Ramos (cell line): ENCODE data around the gene MBD2.
"Not testable (repeated sequence)": the region's sequence is repeated elsewhere in the genome, so short reads cannot be mapped to it uniquely, and the experiment has no call there.

ENCODE experiments used
- in situ Hi-C: fragments of 300-500 bp; cut with MboI; formaldehyde crosslinking; loops from one replicate; pipeline ENCODE4 v1.14.3; 2022; ENCODE audit warnings: low sequenced_read_pairs; ENCODE audit not compliant: unreplicated experiment

MBD2 gene, protein sequence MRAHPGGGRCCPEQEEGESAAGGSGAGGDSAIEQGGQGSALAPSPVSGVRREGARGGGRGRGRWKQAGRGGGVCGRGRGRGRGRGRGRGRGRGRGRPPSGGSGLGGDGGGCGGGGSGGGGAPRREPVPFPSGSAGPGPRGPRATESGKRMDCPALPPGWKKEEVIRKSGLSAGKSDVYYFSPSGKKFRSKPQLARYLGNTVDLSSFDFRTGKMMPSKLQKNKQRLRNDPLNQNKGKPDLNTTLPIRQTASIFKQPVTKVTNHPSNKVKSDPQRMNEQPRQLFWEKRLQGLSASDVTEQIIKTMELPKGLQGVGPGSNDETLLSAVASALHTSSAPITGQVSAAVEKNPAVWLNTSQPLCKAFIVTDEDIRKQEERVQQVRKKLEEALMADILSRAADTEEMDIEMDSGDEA

DNA sequence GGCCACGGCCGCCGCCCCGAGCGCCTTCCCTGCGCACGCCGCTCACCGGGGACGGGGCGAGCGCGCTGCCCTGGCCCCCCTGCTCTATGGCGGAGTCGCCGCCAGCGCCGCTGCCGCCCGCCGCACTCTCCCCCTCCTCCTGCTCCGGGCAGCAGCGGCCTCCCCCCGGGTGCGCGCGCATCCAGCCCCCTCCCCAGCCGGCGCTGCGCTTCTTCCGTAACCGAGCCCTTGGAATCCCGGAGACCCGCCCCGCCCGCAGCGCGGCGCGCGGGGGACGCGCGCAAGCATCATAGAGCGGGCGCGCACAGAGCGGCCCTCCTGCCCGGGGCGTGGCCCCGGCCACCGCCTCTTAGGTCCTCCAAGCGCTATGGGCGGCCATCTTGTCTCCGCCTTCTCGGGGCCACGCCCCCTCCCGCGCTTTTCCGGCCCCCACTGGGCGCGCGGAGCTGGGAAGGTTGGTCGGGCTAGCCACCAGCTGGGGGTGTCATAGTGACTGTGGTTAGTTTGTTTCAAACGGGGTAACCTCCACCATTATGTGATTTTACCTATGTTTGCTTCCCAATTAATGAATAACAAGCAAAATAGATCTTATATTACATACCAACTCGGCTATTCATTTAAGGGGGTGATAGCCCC, at the start of gene MBD2:
Gene MBD2, minus strand, starts transcription at position 291 of the 636 bp plus-strand sequence. Its CDS starts 110 bp downstream, at position 181.
- in situ Hi-C loops: loop anchor here (5.0 to 25.0 kb wide), 2 partner anchors 38 to 1213 kb away; no protein-coding TSS in a partner anchor

DNA sequence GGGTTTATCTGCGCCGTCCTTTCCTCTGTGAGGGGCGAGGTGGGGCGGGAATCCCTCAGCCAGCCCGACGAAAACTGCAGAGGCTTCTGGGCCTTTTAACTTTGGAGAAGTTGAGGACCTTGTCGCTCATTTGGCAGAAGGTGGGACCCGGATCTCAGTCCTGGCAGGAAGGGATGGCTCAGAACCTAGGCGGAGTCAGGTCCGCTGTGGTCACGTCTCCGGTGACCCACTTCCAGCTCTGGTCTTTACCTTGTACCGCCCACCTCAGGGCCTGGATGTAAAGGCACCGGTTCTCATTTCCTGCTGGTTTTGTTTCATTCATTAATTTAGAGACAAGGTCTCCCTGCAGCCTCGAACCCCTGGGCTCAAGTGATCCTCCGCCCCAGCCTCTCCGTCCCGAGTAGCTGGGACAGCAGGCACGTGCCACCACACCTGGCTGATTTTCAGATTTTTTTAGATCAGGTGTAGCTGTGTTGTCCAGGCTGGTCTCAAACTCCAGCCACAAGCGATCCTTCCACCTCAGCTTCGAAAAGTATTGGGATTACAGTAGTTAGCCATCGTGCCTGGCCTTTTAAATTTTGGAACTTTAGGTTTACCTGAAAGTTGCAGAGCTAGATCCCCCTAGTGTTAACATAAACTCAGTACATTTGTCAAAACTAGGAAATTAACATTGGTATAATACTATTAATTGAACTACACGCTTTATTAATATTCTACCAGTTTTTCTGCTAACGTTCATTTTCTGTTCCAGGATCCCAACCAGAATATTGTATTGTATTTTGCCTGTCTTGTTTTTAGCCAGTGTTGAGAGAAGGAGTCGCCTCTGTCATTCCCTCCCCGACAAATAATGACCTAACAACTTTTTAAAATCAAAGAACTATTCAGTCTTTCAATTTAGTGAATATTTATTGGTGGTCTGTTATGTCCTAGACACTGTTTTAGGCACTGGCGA, 45.7 kb upstream of the MBD2 start:
- in situ Hi-C loops: no loop called here

DNA sequence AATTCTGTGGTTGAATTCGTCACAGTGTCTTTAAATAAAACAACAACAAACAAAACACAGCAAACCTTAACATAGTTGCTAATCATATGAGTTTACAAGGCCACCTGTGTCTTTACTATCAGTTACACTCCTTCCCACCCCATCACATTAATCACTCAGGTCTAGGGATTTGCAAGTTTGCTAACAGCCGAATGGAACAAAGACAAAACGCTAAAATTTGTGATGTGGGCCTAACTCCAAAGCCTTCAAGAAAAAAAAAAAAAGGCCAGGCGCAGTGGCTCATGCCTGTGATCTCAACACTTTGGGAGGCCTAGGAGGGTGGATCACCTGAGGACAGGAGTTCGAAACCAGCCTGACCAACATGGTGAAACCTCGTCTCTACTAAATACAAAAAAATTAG, 44.3 kb upstream of the MBD2 start:
- in situ Hi-C loops: no loop called here

DNA sequence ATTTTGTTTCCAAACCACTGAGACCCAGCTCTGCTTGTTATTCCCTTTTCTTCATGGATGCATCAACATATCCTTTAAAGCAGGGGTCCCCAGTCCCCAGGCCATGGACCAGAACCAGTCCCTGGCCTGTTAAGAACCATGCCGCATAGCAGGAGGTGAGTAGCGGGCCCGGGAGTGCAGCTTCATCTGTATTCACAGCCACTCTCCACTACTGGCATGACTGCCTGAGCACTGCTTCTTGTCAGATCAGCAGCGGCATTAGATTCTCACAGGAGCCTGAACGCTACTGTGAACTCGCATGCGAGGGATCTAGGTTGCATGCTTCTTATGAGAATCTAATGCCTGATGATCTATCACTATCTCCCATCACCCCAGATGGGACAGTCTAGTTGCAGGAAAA, 43.2 kb upstream of the MBD2 start:
- in situ Hi-C loops: no loop called here

DNA sequence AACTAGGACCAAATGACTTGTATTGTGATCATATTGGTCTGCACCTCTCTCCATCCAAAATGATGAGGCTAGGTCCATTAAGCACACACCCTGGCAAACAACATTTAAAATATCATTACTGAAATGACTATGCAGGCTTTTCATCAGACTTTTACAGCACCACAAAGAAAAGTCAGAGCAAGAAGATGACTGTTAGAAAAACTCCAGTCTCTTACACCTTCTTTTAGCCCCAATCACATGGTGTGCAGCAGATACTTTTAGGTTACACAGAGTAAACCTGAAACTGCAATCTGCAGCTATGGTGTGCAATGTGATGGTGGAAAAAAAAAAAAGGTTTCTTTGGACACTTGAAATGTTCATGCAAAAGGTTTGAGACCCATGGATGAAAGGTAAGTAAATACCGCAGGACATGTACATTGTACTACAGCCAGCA, 39.5 kb upstream of the MBD2 start:
- in situ Hi-C loops: loop anchor here (5.0 kb wide), 1 partner anchor 42 kb away; the partner anchor contains the start of gene MBD2

DNA sequence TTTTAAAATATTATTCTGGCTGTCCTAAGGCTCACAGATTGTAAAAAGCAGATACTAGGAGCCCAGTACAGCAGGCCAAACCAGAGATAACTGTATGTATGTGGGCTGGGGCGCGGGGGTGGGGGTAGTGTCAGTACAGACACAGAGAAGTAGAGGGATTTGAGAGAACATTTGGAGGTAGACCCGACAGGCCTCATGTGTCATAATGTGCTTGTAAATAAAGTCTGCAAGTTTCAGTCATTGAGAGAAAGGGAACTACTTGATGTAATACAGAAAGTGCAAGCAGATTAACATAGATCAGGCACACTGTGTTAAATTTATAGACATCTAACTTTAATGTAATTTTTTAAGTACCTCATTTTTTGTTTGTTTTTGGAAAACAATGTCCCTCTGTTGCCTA, 37.4 kb upstream of the MBD2 start:
- in situ Hi-C loops: loop anchor here (5.0 kb wide), 1 partner anchor 40 kb away; the partner anchor contains the start of gene MBD2

DNA sequence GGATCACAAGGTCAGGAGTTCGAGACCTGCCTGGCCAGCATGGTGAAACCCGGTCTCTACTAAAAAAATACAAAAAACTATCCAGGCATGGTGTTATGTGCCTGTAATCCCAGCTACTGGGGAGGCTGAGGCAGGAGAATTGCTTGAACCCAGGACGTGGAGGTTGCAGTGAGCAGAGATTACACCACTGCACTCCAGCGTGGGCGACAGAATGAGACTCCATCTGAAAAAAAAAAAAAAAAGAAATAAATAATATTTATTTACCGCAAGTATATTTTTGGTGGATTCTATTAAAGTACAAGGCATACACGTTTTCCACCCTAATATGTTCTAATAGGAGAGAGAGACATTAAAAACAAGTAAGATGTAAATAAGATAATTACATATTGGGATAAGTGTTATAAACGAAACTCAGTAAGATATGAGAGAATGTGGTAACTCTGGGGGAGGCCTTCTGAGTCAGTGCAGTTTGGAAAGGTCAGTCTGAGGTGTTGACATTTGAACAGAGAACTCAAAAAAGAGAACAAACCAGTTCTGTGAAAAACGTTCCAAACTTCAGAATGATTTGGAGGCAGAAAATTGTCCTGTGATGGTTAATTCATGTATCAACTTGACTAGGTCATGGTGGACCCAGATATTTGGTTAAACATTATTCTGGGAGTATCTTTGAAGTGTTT, 36.1 kb upstream of the MBD2 start:
- in situ Hi-C loops: loop anchor here (5.0 kb wide), 1 partner anchor 38 kb away; the partner anchor contains the start of gene MBD2

DNA sequence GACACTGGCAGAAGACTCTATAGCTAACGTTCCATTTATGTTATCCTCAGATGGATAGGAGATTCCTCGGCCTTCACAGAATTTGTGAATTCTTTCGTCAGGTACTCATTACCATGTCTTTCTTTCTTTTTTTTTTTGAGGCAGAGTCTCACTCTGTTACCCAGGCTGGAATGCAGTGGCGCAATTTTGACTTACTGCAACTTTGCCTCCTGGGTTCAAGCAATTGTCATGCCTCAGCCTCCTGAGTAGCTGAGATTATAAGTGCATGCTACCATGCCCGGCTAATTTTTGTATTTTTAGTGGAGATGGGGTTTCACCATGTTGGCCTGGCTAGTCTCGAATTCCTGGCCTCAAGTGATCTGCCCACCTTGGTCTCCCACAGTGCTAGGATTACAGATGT, 33.3 kb upstream of the MBD2 start:
- in situ Hi-C loops: not testable (repeated sequence)

DNA sequence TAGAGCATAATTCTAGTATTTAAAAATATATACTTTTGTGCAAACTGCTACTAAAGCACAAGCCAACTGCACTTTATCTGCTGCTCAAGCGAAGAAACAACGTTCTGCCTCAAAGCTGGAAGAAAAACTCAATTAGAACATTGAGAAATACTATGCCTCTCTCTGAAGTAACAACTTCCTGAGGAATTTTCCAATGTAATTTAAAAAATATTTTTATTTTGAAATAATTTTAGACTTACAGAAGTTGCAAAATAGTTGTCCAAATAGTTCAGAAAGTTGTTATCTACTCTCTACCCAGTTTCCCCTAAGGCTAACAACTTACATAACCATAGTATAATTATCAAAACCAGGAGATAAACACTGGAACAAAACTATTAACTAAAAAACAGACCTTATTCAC, 32.5 kb upstream of the MBD2 start:
- in situ Hi-C loops: no loop called here

DNA sequence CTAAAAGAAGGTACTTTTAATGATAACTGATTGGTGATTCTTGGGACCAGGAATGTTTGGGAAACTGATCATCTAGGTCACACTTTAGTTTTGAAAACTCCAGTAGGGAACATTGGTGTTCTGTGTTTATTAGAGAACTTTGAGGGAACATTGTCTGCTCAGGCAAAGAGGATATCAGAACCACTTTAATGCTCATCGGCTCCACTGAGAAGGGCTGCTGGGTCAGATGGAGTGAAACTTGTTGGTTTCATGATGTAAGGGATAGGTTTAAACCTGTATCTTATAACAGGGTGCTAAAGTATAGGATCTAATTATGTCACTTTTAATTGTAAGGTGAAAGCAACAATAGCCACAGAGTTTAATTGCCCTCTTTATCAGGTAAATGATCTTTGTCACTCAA, 30.7 kb upstream of the MBD2 start:
- in situ Hi-C loops: no loop called here

DNA sequence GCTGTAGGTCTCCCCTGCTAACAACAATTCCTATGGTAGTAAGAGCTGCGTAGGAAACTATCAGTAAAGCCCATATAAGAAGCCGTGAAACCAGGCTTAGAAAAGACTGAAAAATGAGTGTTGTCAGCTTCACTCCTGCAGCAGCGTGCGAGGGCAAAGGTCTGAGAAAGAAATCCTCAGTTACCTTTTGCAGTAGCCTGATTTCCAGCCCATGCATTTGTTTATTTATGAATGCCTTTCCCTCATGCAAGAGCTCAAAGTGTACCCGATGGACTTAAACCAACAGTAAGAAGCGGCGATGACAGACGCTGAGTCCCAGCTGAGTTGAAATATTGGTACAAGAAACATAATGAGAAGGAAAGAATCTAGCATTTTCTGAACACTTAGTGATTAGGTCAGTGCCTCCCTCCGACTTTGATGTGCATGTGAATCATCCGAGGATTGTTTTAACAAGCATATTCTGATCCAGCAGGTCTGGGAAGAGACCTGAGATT, 29.8 kb upstream of the MBD2 start:
- in situ Hi-C loops: no loop called here

DNA sequence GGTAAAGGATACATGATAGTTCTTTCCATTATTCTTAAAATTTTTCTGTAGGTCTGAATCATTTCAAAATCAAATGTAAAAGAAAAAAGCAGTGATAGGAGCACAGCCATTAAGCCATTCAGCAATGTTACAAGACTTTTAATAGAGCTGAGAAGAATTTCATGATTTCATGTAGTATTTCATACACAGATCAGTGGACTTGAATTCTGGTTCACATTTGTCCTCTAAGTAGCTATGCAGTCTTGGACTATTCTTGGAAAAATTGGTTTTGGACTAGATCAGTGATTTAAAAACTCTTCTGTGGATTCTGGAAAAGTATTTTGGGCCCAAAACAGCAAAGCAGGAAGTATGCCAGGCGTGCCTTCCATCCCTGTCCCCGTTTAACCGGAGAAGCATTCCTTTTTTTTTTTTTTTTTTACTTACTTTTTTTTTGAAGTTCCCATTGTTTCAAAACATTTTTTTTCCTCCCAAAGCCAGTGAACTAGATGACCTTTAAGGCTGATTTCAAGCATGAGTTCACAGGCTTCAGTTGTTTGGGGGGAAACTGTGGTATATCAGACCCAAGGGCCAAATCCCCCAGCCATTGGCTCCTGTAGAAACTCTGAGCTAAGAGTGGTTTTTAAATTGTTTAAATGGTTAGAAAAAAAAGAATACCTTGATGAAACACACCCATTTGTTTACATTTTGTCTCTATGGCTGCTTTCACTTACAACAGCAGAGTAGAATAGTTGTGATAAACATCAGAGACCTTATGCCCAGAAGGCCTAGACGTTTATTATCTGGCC, 27.3 kb upstream of the MBD2 start:
- in situ Hi-C loops: no loop called here

DNA sequence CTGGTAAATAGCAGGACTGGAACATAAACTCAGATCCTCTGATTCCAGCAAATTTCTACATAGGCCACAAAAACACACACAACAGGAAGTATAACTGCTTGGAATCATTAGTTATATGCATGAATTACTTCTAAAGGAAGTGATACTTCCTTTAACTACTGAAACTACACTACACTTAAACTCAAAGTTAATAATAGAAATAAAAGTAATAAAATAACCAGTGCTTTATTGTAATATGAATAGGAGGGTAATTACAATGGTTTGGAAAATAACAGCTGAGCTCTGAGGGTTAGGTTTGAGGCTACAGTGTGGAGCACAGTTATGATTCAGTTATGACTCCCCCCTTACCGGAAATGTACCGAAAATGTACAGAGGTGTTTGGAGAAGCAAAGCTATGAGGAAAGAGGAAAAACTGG, 26.4 kb upstream of the MBD2 start:
- in situ Hi-C loops: no loop called here

DNA sequence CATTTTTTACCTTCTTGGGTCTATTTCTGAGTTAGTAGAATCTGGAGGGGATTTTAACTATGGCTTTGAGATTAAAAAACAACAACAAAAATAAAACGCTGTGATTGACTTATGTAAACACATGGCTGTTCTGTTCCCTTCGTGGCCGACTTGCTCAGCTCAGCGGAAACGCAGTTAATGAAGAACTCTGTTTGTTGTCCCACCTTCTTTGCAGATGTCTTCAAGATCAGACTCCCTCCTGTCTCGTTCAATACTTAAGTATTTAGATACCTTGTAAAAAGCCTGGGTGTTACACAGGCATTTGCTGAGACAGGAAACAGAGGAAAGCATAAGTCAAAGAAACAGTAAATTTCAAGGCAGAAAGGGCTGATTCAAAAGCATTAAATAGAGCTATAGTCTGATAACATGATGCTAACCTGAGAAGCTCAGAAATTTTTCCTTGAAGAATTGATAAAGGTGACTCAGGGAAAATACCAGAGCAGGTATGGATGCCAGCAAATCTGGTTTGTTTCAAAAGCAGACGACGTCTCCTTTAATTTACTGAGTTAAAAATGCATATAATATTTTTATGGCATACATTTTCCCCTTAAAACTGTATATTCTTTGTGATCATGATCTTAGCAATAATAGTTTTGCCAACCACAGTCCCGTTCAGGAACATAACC, 23.2 kb upstream of the MBD2 start:
- in situ Hi-C loops: loop anchor here (25.0 kb wide), 1 partner anchor 1190 kb away; no protein-coding TSS in a partner anchor

DNA sequence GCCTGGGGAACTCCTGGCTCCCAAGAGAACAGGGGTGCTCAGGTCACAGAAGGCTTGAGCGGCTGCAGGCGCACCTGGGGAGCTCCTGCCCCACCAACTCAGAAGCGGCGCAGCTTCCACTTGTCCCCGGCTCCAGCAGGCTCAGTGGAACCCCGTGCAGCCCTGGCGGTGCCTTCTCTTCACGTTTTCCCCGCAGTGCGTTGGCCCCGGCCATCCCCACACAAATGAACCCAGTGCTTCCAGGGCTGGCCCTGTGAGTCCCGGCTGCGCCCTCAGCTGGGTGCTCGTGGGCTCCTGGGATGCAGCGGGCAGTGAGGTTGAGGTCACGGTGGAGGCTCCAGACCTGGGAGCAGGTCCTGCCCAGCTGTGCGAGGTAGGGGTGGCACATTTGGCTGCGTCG, 17.9 kb upstream of the MBD2 start:
- in situ Hi-C loops: loop anchor here (25.0 kb wide), 1 partner anchor 1195 kb away; no protein-coding TSS in a partner anchor

DNA sequence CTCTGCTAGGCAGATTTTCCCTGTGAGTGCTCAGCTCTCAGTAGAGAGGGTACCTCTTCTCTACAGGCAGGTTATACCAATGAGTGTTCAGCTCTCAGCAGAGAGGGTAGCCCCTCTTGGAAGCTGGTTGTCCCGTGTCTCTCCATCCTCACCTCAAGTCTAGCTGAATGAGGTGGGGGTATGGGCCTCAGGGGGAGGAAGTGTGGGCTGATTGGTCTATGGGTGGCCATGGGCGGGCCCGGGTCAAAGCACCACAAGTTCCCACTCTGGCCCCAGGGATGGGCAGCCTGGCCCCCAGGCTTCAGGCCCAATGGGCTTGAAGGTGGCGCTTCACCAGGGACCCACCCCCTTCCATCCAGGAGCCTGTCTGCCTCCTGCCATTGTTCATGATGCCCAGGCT, 17.0 kb upstream of the MBD2 start:
- in situ Hi-C loops: loop anchor here (25.0 kb wide), 1 partner anchor 1196 kb away; no protein-coding TSS in a partner anchor

DNA sequence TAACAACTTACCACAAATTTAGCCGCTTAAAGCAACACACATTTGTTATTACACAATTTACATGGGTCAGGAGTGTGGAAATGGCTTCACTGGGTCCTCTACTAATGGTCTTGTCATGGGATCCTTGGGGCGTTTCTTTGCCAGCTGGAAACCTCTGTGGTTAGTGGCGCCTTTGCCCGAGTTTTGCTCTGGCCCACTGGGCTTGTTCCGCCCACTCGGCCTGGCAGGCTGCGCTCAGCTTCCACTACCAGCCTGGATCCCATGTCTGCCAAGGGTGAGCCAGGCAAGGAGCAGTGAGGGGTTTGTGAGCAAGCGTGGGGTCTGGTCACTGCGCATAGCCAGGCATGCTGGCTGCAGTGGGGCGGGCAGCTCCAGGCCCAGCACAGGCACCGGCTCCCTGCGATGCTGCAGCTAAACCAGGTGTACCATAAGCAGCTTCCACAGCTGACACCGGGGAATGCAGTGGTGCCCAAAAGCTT, 16.2 kb upstream of the MBD2 start:
- in situ Hi-C loops: loop anchor here (25.0 kb wide), 1 partner anchor 1197 kb away; no protein-coding TSS in a partner anchor

DNA sequence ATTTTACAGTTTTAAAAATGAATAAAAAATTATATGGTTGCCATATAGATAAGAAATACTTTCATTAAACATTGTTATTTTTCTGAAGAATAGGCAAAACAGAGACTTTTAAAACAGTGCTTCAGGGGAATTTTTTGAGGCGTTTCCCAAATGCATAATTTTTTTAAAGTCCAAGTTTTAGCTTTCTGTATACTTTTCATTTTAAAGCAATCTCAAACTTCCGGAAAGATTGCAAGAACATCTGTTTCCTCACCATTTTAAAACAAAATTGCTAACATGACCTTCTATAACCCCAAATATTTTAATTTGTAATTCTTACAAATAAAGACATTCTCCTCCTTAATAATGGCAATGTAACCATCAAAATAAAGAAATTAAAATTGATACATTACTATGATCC, 15.1 kb upstream of the MBD2 start:
- in situ Hi-C loops: loop anchor here (25.0 kb wide), 1 partner anchor 1198 kb away; no protein-coding TSS in a partner anchor
